Measurements from ENCODE around the gene EFCAB9. TPM values are rescaled to one million over a fixed set of nuclear protein-coding genes. Genes with fewer than 3 reads are reported as not detected.

Gene EFCAB9
- total and polyA plus RNA-seq, 2 of the 8 experiments (the other 6 are each of a cell fraction or from before 2014, with no cell fraction given): not detected

- TF ChIP-seq ATF2 (IDR thresholded peaks at IDR 0.05; ENCODE audit: low read length): no peak
- no peak for TF ChIP-seq ATF3 (IDR thresholded peaks at IDR 0.05; ENCODE audit: insufficient read depth, low read depth, low read length)
- TF ChIP-seq CBX8 (IDR thresholded peaks at IDR 0.05; ENCODE audit: borderline replicate concordance, low read depth, low read length): no peak
- TF ChIP-seq PHF8 (conservative IDR thresholded peaks at IDR 0.05; ENCODE audit: low read depth, low read length): no peak
- TF ChIP-seq MAFK (IDR thresholded peaks at IDR 0.05; ENCODE audit: low read depth, low read length): no peak
- no peak for TF ChIP-seq SP4 (IDR thresholded peaks at IDR 0.05; ENCODE audit: low read length)
- TF ChIP-seq RNF2 (IDR thresholded peaks at IDR 0.05; ENCODE audit: borderline replicate concordance, low read depth, low read length, missing control alignments, poor library complexity, severe bottlenecking): no peak
- no peak for TF ChIP-seq USF2 (IDR thresholded peaks at IDR 0.05; ENCODE audit: low read length)
These were observed 30.2 kb downstream of the EFCAB9 start (continued) for GRCh38 chr5:172223901-172224873.

All from H1 (cell line).